Effector memory CD4-positive, alpha-beta T cell (primary cell): Measurements from ENCODE around the gene EPHB2.

Source experiments
- DNase-seq, 3 donors: peaks; one replicate each; pipeline ENCODE4 v3.0.0-alpha.2; 2020
- H3K27ac ChIP-seq: 2 replicates; pipeline ENCODE4 v1.7.0; 2013; ENCODE audit warnings: mild to moderate bottlenecking, low read length, moderate library complexity; ENCODE audit not compliant: insufficient read depth, poor library complexity, severe bottlenecking
- H3K27me3 ChIP-seq: replicated peaks from 2 replicates; pipeline ENCODE4 v1.7.0; 2013; ENCODE audit warnings: mild to moderate bottlenecking, low read length; ENCODE audit not compliant: insufficient read depth, control insufficient read depth, poor library complexity, severe bottlenecking
- H3K36me3 ChIP-seq: 2 replicates; pipeline ENCODE4 v1.7.0; 2013; ENCODE audit warnings: mild to moderate bottlenecking, low read length, moderate library complexity; ENCODE audit not compliant: control insufficient read depth, insufficient read depth
- H3K4me1 ChIP-seq: 2 replicates; pipeline ENCODE4 v1.7.0; 2013; ENCODE audit warnings: low read length, mild to moderate bottlenecking; ENCODE audit not compliant: control insufficient read depth, insufficient read depth, poor library complexity, severe bottlenecking
- H3K4me3 ChIP-seq: 2 replicates; pipeline ENCODE4 v1.7.0; 2013; ENCODE audit warnings: low read length, low read depth, mild to moderate bottlenecking; ENCODE audit not compliant: insufficient read depth, poor library complexity, severe bottlenecking
- H3K9me3 ChIP-seq: 2 replicates; pipeline ENCODE4 v1.7.0; 2013; ENCODE audit warnings: mild to moderate bottlenecking, low read length, moderate library complexity; ENCODE audit not compliant: control insufficient read depth

EPHB2 gene

DNA sequence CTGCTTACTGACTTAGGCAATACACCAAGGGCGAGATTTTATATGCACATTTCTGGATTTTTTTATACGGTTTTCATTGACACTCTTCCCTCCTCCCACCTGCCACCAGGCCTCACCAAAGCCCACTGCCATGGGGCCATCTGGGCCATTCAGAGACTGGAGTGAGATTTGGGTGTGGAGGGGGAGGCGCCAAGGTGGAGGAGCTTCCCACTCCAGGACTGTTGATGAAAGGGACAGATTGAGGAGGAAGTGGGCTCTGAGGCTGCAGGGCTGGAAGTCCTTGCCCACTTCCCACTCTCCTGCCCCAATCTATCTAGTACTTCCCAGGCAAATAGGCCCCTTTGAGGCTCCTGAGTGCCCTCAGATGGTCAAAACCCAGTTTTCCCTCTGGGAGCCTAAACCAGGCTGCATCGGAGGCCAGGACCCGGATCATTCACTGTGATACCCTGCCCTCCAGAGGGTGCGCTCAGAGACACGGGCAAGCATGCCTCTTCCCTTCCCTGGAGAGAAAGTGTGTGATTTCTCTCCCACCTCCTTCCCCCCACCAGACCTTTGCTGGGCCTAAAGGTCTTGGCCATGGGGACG is 204.1 kb downstream of the EPHB2 start:
- no peaks in the 10 kb centered on the region for H3K9me3 ChIP-seq

DNA sequence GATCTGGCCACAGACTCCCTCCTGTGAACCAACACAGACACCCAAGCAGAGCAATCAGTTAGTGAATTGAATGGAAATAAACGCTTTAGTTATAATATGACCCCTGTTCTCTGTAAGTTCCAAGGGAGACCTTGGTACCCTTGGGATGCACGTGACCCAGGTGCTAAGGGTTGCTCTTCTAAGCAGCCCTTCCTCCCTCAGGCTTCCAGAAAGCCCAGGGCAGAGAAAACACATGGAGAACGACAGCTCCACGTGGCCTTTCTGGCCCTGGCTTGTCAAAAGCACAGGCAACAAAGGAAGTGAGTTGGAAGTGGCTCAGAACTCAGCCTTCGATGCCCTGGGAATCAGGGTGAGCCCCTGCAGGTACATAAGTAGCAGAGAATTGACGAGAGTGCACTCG is 204.6 kb downstream of the EPHB2 start:
- Histone ChIP-seq H3K36me3 (no peaks in the 10 kb centered on the region), H3K4me3 (no peak overlapping the region), H3K27ac (no peak overlapping the region), H3K27me3 (no peaks in the 10 kb centered on the region), H3K4me1 (no peaks in the 10 kb centered on the region), H3K9me3 (no peaks in the 10 kb centered on the region)
- no peak for DNase-seq

More for the DNA sequence above, 204.1 kb downstream of the EPHB2 start:
- Histone ChIP-seq H3K4me3 (no peak overlapping the region), H3K27ac (no peak overlapping the region), H3K36me3 (no peaks in the 10 kb centered on the region), H3K4me1 (no peaks in the 10 kb centered on the region), H3K27me3 (no peaks in the 10 kb centered on the region)
- DNase-seq, result no peak

DNA sequence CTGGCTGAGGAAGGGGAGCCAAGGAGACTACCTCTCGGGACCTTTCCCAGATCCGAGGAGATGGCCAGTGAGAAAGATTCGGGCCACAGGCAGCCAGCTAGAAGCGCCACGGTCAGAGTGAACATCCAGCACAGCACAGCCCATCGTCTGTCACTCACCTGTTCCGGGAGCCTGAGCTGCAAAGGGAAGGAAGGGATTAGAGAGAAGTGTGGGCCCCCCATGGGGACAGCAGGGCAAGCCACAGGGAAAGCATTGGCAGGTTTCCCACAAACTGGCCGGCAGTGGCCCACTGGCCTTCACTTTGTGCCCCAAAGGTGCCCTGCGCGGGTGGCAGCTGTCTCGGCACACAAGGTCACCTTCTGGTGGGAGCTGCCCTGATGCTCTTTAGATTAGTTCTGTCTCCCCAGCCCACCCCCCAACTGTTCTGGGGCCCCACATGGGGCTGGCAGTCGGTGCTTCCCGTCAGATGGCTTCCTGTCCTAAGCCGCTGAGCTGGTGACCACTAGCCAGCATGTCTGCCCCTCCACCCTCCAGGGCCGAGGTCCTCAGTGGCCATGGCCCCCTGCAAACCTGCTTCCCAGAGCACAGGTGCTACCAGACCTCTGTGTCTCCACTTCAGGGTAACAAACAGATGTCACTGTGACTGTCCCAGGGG is 205.3 kb downstream of the EPHB2 start:
- Histone ChIP-seq H3K4me3 (no peak overlapping the region), H3K9me3 (no peaks in the 10 kb centered on the region), H3K27ac (no peak overlapping the region), H3K4me1 (no peaks in the 10 kb centered on the region), H3K36me3 (no peaks in the 10 kb centered on the region), H3K27me3 (no peaks in the 10 kb centered on the region)
- DNase-seq, result no peak

DNA sequence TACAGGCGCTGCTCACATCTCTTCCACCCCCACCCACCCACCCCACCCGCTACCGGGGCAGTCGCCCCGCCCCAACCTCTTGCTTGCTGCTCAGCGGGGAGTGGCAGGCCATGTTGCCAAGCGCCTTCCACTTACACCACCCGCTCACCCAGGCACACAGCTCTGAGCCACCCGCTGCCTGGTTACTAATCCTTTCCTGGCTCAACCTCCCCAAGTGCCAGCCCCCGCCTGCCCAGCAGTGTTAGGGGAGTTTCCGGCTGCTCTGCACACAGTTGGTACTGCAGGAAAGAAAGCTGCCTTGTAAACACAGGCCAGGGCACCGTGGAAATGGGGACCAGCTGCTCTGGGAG is 205.8 kb downstream of the EPHB2 start:
- Histone ChIP-seq H3K9me3 (no peaks in the 10 kb centered on the region), H3K27ac (no peak overlapping the region), H3K4me3 (no peak overlapping the region), H3K27me3 (no peaks in the 10 kb centered on the region), H3K36me3 (no peaks in the 10 kb centered on the region), H3K4me1 (no peaks in the 10 kb centered on the region)
- no peak for DNase-seq

DNA sequence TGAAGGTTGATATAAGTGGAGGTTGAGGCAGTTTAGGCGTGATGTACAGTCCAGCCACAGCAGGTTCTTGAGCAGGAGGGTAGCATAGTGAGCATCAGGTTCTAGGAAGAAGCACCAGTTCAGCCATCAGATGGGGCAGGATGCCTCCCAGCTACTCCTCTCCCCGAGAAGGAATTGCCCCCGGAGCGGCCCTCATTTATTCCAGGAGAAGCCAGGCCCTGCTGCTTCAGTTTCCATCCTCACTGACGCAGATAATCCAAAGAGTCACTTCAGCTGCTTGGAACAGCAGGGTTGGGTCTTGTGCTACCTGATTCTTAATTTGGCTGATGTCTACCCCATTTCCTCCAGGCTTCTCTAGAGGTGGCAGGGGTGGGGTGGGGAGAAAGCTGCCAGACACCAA is 207.3 kb downstream of the EPHB2 start:
- Histone ChIP-seq H3K27ac (no peak overlapping the region), H3K36me3 (no peaks in the 10 kb centered on the region), H3K4me3 (no peak overlapping the region), H3K4me1 (no peaks in the 10 kb centered on the region), H3K27me3 (no peaks in the 10 kb centered on the region), H3K9me3 (no peaks in the 10 kb centered on the region)
- no peak for DNase-seq

DNA sequence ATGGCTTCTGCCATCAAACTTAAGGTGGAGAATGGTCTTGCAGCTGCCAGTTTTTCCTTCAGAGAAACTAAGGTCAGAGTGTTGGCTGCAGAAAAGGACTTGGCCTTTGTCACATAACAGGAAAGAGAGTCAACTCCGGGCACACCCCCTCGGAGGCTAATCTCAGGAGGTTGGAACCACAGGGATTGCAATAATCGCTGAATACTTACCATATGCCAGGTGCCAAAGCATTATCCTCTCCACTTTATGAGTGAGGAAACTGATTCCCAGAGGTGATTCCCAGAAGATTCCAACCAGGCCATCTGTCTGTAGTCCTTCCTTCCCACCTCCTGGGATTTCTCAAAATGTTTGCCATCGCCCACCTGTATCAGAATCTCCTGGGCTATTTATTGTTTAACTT is 208.0 kb downstream of the EPHB2 start:
- Histone ChIP-seq H3K9me3 (no peaks in the 10 kb centered on the region), H3K27ac (no peak overlapping the region), H3K27me3 (no peaks in the 10 kb centered on the region), H3K4me3 (no peak overlapping the region), H3K36me3 (no peaks in the 10 kb centered on the region), H3K4me1 (no peaks in the 10 kb centered on the region)
- DNase-seq, result no peak

DNA sequence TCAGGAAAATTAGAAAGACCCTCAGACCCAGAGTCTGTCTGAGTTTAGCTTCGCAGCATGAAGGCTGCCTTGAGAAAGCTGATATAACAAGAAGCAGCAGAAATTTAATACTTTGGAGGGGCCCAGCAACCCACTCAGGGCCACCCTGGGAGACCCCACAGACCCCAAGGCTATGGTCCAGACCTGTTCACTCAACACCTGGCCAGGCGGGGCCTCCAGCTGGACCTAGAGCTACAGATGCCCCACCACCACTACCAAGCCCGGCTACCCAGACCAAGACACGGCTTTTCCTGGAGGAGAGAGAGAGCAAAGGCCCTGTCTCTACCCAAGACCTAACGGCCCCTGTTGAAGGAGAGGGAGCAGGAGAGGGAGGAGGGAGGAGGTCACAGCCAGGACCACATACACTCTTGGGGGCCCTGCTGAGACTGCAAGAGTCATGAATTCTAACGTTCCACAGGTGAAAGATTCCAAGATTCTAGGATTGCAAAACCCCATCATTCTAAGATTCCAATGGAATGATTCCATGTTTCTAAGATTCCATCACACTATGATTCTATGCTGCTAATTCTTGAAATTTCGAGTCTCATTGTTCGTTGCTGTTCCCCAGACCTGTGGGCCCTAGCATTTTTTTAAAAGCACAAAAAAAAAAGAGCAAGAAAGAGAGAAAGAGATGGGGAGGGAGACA is 208.8 kb downstream of the EPHB2 start:
- H3K4me3 ChIP-seq, result no peak overlapping the region
- no peaks in the 10 kb centered on the region for H3K27me3 ChIP-seq
- no peaks in the 10 kb centered on the region for H3K9me3 ChIP-seq
- no peaks in the 10 kb centered on the region for H3K36me3 ChIP-seq
- no peak overlapping the region for H3K27ac ChIP-seq
- no peak for DNase-seq
- H3K4me1 ChIP-seq, result no peaks in the 10 kb centered on the region

DNA sequence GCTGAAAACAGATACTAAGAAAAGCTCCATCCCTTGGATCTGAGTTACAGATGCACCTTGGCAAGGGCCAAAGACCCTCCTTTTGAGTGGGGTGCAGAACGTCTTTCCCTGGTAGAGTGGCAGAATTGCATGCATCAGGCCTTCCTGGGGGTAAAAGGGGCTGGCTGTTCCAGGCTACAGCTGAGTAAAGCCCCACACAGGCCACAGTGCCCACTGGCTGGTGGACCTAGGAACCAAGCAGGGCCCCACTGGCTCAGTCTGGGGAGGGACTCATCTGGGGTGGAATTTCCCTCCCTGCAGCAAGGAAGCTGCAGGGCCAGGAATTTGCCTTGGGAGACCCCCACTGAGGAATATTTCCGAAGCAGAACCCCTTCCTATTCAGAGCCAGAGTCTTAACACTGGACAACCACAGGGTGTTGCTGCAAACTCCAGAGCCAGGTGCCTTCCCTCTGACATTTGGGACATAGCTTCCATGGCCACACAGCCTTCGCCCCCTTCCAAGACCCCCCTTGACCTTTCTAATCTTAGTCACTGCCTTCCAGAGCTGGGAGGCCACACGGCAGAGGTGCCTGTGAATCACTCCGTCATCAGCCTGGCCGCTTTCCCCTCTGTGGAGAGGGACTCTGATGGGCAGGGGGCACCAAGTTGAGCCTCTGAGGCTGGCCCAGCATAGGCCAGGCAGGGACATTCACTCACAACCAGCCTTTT is 209.5 kb downstream of the EPHB2 start:
- Histone ChIP-seq H3K4me1 (no peaks in the 10 kb centered on the region), H3K36me3 (no peaks in the 10 kb centered on the region), H3K27ac (no peak overlapping the region), H3K4me3 (no peak overlapping the region), H3K27me3 (no peaks in the 10 kb centered on the region), H3K9me3 (no peaks in the 10 kb centered on the region)
- no peak for DNase-seq

DNA sequence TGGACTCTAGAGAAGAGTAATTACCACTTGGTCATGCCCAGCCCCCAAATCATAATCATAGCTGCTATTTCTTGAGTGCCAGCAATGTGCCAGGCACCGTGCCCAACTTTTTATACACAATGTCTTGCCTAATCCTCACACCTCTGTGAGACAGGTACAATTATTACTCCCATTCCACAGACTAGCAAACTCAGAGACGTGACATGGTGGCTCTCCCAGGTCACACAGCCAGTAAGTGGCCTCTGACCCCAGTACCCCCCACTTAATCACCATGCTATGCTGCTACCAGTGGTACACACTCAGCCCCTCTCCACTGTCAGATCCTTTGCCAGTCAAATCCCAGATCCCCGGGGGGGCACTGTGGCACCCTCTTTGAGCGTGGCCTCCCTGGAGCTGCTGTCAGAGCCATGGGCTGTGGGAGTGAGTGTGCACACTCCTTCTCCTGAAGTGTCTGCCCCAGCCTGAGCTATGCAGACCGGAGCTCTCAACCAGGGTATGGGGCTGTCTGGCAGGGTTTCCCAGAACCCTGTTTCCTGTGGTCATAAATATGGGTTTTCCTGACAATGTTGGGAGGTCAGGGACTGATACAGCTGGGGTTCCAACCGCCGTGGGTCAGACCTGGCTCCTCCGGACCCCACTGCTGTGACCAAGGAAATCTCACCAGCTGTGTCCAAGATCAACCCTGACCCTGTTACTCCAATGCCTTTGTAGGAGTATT is 210.3 kb downstream of the EPHB2 start:
- no peak for DNase-seq
- Histone ChIP-seq H3K9me3 (no peaks in the 10 kb centered on the region), H3K27ac (no peak overlapping the region), H3K4me1 (no peaks in the 10 kb centered on the region), H3K4me3 (no peak overlapping the region), H3K36me3 (no peaks in the 10 kb centered on the region), H3K27me3 (no peaks in the 10 kb centered on the region)
